K562 (cell line): ENCODE data around the gene DGLUCY. TPM values are rescaled to one million over a fixed set of nuclear protein-coding genes. Genes with fewer than 3 reads are reported as not detected.

Experiments used
- CHD4 ChIP-seq: fragments of 200-600 bp; sonication (generic); IDR thresholded peaks from 3 replicates; pipeline ENCODE4 v1.6.1; 2012; ENCODE audit warnings: low read depth, mild to moderate bottlenecking, mixed read lengths, low read length, inconsistent platforms; ENCODE audit not compliant: insufficient read depth, insufficient replicate concordance, poor library complexity, severe bottlenecking
- ESRRA ChIP-seq: fragments of 450-650 bp; IDR thresholded peaks from 2 replicates; pipeline ENCODE4 v1.6.1; 2014; ENCODE audit warnings: low read depth, mild to moderate bottlenecking, moderate library complexity, borderline replicate concordance
- GTF2A2 ChIP-seq: IDR thresholded peaks from 2 replicates; pipeline ENCODE4 v1.6.1; 2016; ENCODE audit warnings: mild to moderate bottlenecking, missing genetic modification characterization, missing compliant biosample characterization
- MEF2D ChIP-seq: conservative IDR thresholded peaks from 2 replicates; pipeline ENCODE4 v1.6.1; 2016; ENCODE audit warnings: low read depth, missing genetic modification characterization, missing compliant biosample characterization
- NR2C2 ChIP-seq, 2 experiments: fragments of 200-800 bp in 1 of 2; sonication (Bioruptor generic) in 1 of 2; sonication (generic) in 1 of 2; formaldehyde crosslinking in 1 of 2; IDR thresholded peaks; 2 replicates each; pipeline versions ENCODE4 v1.6.1 to v1.8.0; 2016 to 2022; ENCODE audit warnings: mild to moderate bottlenecking in 1 of 2, missing compliant biosample characterization in 1 of 2, missing genetic modification characterization in 1 of 2, missing genetic modification reagents in 1 of 2
- PTRF ChIP-seq: fragments of 450-650 bp; IDR thresholded peaks from 2 replicates; pipeline ENCODE4 v1.6.1; 2016; ENCODE audit warnings: mild to moderate bottlenecking, missing genetic modification characterization, missing compliant biosample characterization
- SRSF7 ChIP-seq: fragments of 200-400 bp; formaldehyde crosslinking; optimal IDR thresholded peaks from 2 replicates; pipeline ENCODE3; 2017; ENCODE audit warnings: mild to moderate bottlenecking, low read depth, low read length
- polyA plus RNA-seq, 8 experiments: library from polyadenylated mRNA; depleted of rRNA in 4 of 8; stranded (reverse) in 5 of 8; unstranded in 3 of 8; fragments of >200 nt; fragmentation: Nextera tagmentation in 2 of 8; fragmentation: Illumina TruSeq in 1 of 8; extraction: Ambion mirVana in 2 of 8; extraction: Trizol in 1 of 8; gene quantifications; 2 replicates each; pipeline versions ENCODE4 v1.2.1 to v1.2.3, GENCODE V29; 2011 to 2014; ENCODE audit warnings: inconsistent platforms in 1 of 8, missing spikeins in 1 of 8
- total RNA-seq, 7 experiments: library from RNA; depleted of rRNA in 6 of 7; stranded (reverse); fragments of >200 nt in 6 of 7; fragmentation: Illumina TruSeq in 2 of 7; extraction: Trizol in 2 of 7; gene quantifications; 2 replicates each; pipeline versions ENCODE4 v1.2.1 to v1.2.3, GENCODE V29; 2011 to 2021; ENCODE audit warnings: low replicate concordance in 1 of 7
- TF ChIP-seq, protein P1 (sequence below): fragments of 200-800 bp; sonication (Bioruptor generic); IDR thresholded peaks from 2 replicates; pipeline ENCODE4 v1.6.1; 2017; ENCODE audit warnings: missing genetic modification characterization, missing compliant biosample characterization

The DGLUCY gene
- total and polyA plus RNA-seq, 9 of the 15 experiments (the other 6 are each of a cell fraction or from before 2014, with no cell fraction given), result 9.9 to 28.4 (median 21.0) TPM

DNA sequence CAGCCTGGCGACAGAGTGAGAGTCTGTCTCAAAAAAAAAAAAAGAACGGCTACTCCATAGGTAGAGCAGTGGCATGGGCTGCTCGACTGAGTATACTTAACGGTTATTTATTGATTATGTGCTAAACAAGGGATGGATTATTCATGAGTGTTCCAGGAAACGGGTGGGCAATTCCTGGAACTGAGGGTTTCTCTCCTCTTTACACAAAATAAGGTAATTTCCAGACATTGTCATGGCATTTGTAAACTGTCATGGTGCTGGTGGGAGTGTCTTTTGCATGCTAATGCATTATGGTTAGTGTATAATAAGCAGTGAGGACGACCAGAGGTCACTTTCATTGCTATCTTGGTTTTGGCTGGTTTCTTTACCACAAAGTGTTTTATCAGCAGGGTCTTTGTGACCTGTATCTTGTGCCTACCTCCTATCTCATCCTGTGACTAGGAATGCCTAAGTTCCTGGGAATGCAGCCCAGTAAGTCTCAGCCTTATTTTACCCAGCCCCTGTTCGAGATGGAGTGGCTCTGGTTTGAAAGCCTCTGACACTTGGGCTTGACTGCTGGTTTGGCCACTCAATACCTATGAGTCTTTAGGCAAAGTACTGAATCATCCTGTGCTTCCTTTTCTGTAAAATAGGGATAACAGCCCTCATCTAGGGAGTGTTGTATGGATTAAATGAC, 3.2 kb downstream of the DGLUCY start (continued):
- TF ChIP-seq, protein P1, sequence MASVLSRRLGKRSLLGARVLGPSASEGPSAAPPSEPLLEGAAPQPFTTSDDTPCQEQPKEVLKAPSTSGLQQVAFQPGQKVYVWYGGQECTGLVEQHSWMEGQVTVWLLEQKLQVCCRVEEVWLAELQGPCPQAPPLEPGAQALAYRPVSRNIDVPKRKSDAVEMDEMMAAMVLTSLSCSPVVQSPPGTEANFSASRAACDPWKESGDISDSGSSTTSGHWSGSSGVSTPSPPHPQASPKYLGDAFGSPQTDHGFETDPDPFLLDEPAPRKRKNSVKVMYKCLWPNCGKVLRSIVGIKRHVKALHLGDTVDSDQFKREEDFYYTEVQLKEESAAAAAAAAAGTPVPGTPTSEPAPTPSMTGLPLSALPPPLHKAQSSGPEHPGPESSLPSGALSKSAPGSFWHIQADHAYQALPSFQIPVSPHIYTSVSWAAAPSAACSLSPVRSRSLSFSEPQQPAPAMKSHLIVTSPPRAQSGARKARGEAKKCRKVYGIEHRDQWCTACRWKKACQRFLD (CRISPR knock-in tag), result peak; percentile 78
- TF ChIP-seq NR2C2 (CRISPR knock-in tag; IDR thresholded peaks at IDR 0.05) (no peak), NR2C2 (tag; IDR thresholded peaks at IDR 0.05) (peak; percentile 36; the same call in 1 of the 2 replicates), PTRF (tag) (peak; percentile 70), CHD4 (no peak), MEF2D (tag) (peak; percentile 77), GTF2A2 (peak; percentile 45; the same call in 1 of the 2 replicates), SRSF7 (no peak), ESRRA (peak; percentile 77)
